Left lung (tissue), 10 donors: ENCODE data around the gene AHRR. TPM values are rescaled to one million over a fixed set of nuclear protein-coding genes. Genes with fewer than 3 reads are reported as not detected.

Experiments
- ATAC-seq: fragments of 200-7000 bp; cut with Tn5 transposase; one replicate; pipeline ENCODE4 v1.9.1; 2020; ENCODE audit warnings: moderate library complexity
- DNase-seq, 4 donors: peaks; one replicate each; pipeline ENCODE4 v3.0.0-alpha.2; 2013 to 2020
- H3K27ac ChIP-seq, 2 donors: fragments of 200-600 bp; sonication (generic) in 1 of 2; one replicate each; pipeline versions ENCODE4 v1.5.0 to v1.8.0; 2020 to 2021
- H3K27me3 ChIP-seq, 2 donors: fragments of 200-600 bp; sonication (generic) in 1 of 2; one replicate each; pipeline versions ENCODE4 v1.5.0 to v1.8.0; 2020 to 2021
- H3K36me3 ChIP-seq, 2 donors: fragments of 200-600 bp; sonication (generic) in 1 of 2; one replicate each; pipeline versions ENCODE4 v1.5.0 to v1.8.0; 2020 to 2021
- H3K4me1 ChIP-seq, 2 donors: fragments of 200-600 bp; one replicate each; pipeline ENCODE4 v1.8.0; 2021
- H3K4me3 ChIP-seq, 2 donors: fragments of 200-600 bp; sonication (generic) in 1 of 2; one replicate each; pipeline versions ENCODE4 v1.5.0 to v1.8.0; 2020 to 2021; ENCODE audit warnings: mild to moderate bottlenecking in 1 of 2
- H3K9me3 ChIP-seq, 2 donors: fragments of 200-600 bp; sonication (generic) in 1 of 2; one replicate each; pipeline versions ENCODE4 v1.5.0 to v1.8.0; 2020 to 2021
- CTCF ChIP-seq, 2 donors: fragments of 200-600 bp; sonication (generic) in 1 of 2; IDR thresholded peaks; one replicate each; pipeline versions ENCODE4 v1.5.0 to v1.8.0; 2021; ENCODE audit warnings: antibody characterized with exemption in 2 of 2
- intact Hi-C, 2 donors: fragments of 100-400 bp; cut with DNase I; formaldehyde crosslinking; loops; one replicate each; pipeline versions ENCODE4 v1.11.2 to v1.14.2; 2022
- polyA plus RNA-seq, 6 donors: library from polyadenylated mRNA; unstranded; fragments of 120-200 nt; gene quantifications; one replicate each; pipeline ENCODE4 v1.2.1, GENCODE V29; 2013; ENCODE audit not compliant: insufficient read length in 6 of 6
- total RNA-seq, 2 donors: library from RNA; stranded (reverse); fragmentation: NEBNext Ultra II Directional; extraction: Animal tissue kit (Norgen Biotek cat#: 25700); gene quantifications; one replicate each; pipeline ENCODE4 v1.2.1, GENCODE V29; 2021
- donor health status: DM: no; HTN: yes; CAD: no.
- donor health status: DM: no; HTN: no; CAD: no.

AHRR gene
- total and polyA plus RNA-seq, 8 donors: 0.32 to 8.4 (median 4.7) TPM

GRCh38 chr5:427415-428087, 106.0 kb downstream of the AHRR start:
- Histone ChIP-seq H3K4me3 (no peak overlapping the region), H3K27me3 (no peaks in the 10 kb centered on the region), H3K9me3 (no peaks in the 10 kb centered on the region), H3K36me3 (no peaks in the 10 kb centered on the region), H3K4me1 (peaks cover 0 to 4% of the 10 kb centered on the region in 2 donors), H3K27ac (no peak overlapping the region)
- no peak for DNase-seq
- no peak for ATAC-seq
- intact Hi-C loops: no loop called here
- TF ChIP-seq CTCF (IDR thresholded peaks at IDR 0.05): no peak

DNA sequence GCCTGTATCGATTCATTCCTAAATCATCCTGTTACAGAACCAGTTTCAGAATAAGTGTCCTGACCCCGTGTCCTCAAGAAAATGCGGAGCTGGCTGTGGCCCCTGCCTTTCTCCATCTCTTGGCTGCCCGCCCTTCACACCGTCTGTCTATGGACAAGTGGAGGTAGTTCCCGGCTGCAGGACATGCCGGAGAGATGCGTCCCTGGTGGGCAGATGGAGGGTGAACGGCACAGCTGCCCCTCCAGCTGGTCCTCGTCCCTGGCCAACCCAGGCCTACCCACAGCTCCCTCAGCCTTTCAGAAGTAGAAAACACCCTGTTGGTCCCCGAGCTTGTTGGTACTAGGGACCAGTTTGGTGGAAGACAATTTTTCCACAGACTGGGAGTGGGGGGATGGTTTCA, 106.7 kb downstream of the AHRR start:
- H3K36me3 ChIP-seq: no peaks in the 10 kb centered on the region
- no peak for ATAC-seq
- no peak for TF ChIP-seq CTCF (IDR thresholded peaks at IDR 0.05)
- DNase-seq: no peak
- no peaks in the 10 kb centered on the region for H3K27me3 ChIP-seq
- intact Hi-C loops: no loop called here
- H3K9me3 ChIP-seq: no peaks in the 10 kb centered on the region
- no peak overlapping the region for H3K4me3 ChIP-seq
- H3K27ac ChIP-seq: no peak overlapping the region
- peaks cover 0 to 4% of the 10 kb centered on the region in 2 donors for H3K4me1 ChIP-seq

GRCh38 chr5:428754-429452, 107.4 kb downstream of the AHRR start:
- Histone ChIP-seq H3K4me3 (no peak overlapping the region), H3K27ac (no peak overlapping the region), H3K9me3 (no peaks in the 10 kb centered on the region), H3K4me1 (peaks cover 0 to 4% of the 10 kb centered on the region in 2 donors), H3K27me3 (no peaks in the 10 kb centered on the region), H3K36me3 (no peaks in the 10 kb centered on the region)
- ATAC-seq (no peak), DNase-seq (no peak)
- TF ChIP-seq CTCF (IDR thresholded peaks at IDR 0.05): no peak
- intact Hi-C loops: no loop called here

- peak; percentile 31 for ATAC-seq
- H3K27ac ChIP-seq: no peak overlapping the region
- intact Hi-C loops: no loop called here
Measured at GRCh38 chr5:429453-430188, 108.1 kb downstream of the AHRR start.

More at GRCh38 chr5:429453-430188, 108.1 kb downstream of the AHRR start:
- peaks cover 0 to 4% of the 10 kb centered on the region in 2 donors for H3K4me1 ChIP-seq
- H3K9me3 ChIP-seq: no peaks in the 10 kb centered on the region
- peak in 2 of 4 donors; percentile 46 to 62 for DNase-seq
- no peak overlapping the region for H3K4me3 ChIP-seq
- no peaks in the 10 kb centered on the region for H3K36me3 ChIP-seq
- H3K27me3 ChIP-seq: no peaks in the 10 kb centered on the region
- no peak for TF ChIP-seq CTCF (IDR thresholded peaks at IDR 0.05)
